ENCODE results near the gene PRICKLE2.

Gene PRICKLE2

DNA sequence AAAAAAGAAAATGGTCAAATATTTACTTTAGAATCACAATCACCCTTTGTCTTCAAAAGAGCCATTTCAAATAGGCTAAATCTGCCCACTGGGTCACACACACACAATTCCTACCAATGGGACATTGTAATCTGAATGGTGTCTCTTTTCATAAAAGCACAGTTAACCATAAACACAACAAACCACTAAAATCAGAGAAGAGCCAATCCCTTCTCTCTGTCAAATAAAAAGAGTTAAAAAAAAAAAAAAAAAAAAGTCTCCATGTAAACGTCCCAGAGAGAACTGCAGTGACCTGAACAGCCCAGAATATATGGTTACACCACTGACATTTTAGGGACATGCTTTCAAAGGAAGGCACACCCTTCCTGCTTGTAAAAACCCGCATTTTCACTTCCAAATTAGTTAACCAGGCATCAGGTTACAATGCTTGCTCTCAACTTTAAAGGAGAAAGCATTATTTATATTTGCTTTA, 63.7 kb downstream of the PRICKLE2 start:
- POLR2A ChIA-PET = no interaction called here
- H3K9me3 ChIP-seq (ENCODE audit: control insufficient read depth, insufficient read depth, low read depth, low read length) = no peaks in the 10 kb centered on the region
- H3K4me3 ChIP-seq (ENCODE audit: low read depth, low read length) = no peak overlapping the region
- H3K27ac ChIP-seq (ENCODE audit: extremely low read depth, low read depth, low read length) = peak overlapping the region; percentile 39; the same call in 1 of the 2 replicates
- H3K36me3 ChIP-seq (ENCODE audit: control insufficient read depth in 2 of 2, insufficient read depth in 1 of 2, low read length in 2 of 2) = peaks cover 0 to 12% of the 10 kb centered on the region in 2 experiments; a peak in 1 of 3 replicates
- H3K4me1 ChIP-seq (ENCODE audit: control insufficient read depth, insufficient read depth, low read length) = peaks cover 29% of the 10 kb centered on the region
- CTCF ChIA-PET = interaction anchor here (0.7 to 1.0 kb wide), 3 partner anchors 12 to 302 kb away, joined by 3 read pairs; no protein-coding TSS in a partner anchor
- peak; percentile 82 for TF ChIP-seq OSR2 (tag by site-specific recombination; IDR thresholded peaks at IDR 0.05)
- TF ChIP-seq OVOL3 (tag by site-specific recombination; IDR thresholded peaks at IDR 0.05) = peak; percentile 67
- no peak for TF ChIP-seq GLI4 (tag by site-specific recombination; IDR thresholded peaks at IDR 0.05)
- TF ChIP-seq ZNF335 (tag by site-specific recombination; conservative IDR thresholded peaks at IDR 0.05) = 0 out of 2 replicates have a peak, but pooled peaks have one; percentile 11
- peak; percentile 75 for TF ChIP-seq WT1 (tag by site-specific recombination; IDR thresholded peaks at IDR 0.05)
- TF ChIP-seq PRDM4 (tag by site-specific recombination; IDR thresholded peaks at IDR 0.05) = peak; percentile 61; the same call in 1 of the 2 replicates
- TF ChIP-seq GFI1B (tag by site-specific recombination; IDR thresholded peaks at IDR 0.05) = peak; percentile 62; the same call in 1 of the 2 replicates
- peak; percentile 64; the same call in 1 of the 2 replicates for TF ChIP-seq BCL11A (tag by site-specific recombination; IDR thresholded peaks at IDR 0.05; ENCODE audit: low read depth)
- TF ChIP-seq, protein P1, sequence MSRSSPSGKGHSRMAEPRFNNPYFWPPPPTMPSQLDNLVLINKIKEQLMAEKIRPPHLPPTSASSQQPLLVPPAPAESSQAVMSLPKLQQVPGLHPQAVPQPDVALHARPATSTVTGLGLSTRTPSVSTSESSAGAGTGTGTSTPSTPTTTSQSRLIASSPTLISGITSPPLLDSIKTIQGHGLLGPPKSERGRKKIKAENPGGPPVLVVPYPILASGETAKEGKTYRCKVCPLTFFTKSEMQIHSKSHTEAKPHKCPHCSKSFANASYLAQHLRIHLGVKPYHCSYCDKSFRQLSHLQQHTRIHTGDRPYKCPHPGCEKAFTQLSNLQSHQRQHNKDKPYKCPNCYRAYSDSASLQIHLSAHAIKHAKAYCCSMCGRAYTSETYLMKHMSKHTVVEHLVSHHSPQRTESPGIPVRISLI (tag by site-specific recombination; IDR thresholded peaks at IDR 0.05) = peak; percentile 93
- TF ChIP-seq INSM2 (tag by site-specific recombination; IDR thresholded peaks at IDR 0.05) = peak; percentile 84
- peak; percentile 86 for TF ChIP-seq IKZF3 (tag by site-specific recombination; IDR thresholded peaks at IDR 0.05)
- TF ChIP-seq ZNF518A (tag by site-specific recombination; conservative IDR thresholded peaks at IDR 0.05; ENCODE audit: low read depth) = 0 out of 2 replicates have a peak, but pooled peaks have one; percentile 26
- peak; percentile 18; the same call in 1 of the 2 replicates for TF ChIP-seq ZSCAN30 (tag by site-specific recombination; IDR thresholded peaks at IDR 0.05)
- peak; percentile 59 for TF ChIP-seq ZNF629 (tag by site-specific recombination; IDR thresholded peaks at IDR 0.05)
- no peak for TF ChIP-seq HOXC10 (CRISPR knock-in tag; IDR thresholded peaks at IDR 0.05)
- TF ChIP-seq, protein P2, sequence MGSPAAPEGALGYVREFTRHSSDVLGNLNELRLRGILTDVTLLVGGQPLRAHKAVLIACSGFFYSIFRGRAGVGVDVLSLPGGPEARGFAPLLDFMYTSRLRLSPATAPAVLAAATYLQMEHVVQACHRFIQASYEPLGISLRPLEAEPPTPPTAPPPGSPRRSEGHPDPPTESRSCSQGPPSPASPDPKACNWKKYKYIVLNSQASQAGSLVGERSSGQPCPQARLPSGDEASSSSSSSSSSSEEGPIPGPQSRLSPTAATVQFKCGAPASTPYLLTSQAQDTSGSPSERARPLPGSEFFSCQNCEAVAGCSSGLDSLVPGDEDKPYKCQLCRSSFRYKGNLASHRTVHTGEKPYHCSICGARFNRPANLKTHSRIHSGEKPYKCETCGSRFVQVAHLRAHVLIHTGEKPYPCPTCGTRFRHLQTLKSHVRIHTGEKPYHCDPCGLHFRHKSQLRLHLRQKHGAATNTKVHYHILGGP (tag by site-specific recombination; IDR thresholded peaks at IDR 0.05) = peak; percentile 49; the same call in 1 of the 2 replicates
- TF ChIP-seq, protein P3, sequence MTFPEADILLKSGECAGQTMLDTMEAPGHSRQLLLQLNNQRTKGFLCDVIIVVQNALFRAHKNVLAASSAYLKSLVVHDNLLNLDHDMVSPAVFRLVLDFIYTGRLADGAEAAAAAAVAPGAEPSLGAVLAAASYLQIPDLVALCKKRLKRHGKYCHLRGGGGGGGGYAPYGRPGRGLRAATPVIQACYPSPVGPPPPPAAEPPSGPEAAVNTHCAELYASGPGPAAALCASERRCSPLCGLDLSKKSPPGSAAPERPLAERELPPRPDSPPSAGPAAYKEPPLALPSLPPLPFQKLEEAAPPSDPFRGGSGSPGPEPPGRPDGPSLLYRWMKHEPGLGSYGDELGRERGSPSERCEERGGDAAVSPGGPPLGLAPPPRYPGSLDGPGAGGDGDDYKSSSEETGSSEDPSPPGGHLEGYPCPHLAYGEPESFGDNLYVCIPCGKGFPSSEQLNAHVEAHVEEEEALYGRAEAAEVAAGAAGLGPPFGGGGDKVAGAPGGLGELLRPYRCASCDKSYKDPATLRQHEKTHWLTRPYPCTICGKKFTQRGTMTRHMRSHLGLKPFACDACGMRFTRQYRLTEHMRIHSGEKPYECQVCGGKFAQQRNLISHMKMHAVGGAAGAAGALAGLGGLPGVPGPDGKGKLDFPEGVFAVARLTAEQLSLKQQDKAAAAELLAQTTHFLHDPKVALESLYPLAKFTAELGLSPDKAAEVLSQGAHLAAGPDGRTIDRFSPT (tag by site-specific recombination; IDR thresholded peaks at IDR 0.05) = peak; percentile 56
- TF ChIP-seq, protein P4, sequence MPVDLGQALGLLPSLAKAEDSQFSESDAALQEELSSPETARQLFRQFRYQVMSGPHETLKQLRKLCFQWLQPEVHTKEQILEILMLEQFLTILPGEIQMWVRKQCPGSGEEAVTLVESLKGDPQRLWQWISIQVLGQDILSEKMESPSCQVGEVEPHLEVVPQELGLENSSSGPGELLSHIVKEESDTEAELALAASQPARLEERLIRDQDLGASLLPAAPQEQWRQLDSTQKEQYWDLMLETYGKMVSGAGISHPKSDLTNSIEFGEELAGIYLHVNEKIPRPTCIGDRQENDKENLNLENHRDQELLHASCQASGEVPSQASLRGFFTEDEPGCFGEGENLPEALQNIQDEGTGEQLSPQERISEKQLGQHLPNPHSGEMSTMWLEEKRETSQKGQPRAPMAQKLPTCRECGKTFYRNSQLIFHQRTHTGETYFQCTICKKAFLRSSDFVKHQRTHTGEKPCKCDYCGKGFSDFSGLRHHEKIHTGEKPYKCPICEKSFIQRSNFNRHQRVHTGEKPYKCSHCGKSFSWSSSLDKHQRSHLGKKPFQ (tag by site-specific recombination; IDR thresholded peaks at IDR 0.05) = peak; percentile 94
- TF ChIP-seq ZBTB7A (tag by site-specific recombination; IDR thresholded peaks at IDR 0.05; ENCODE audit: low read depth) = no peak
- 0 out of 2 replicates have a peak, but pooled peaks have one; percentile 42 for TF ChIP-seq KLF7 (tag by site-specific recombination; IDR thresholded peaks at IDR 0.05; ENCODE audit: borderline replicate concordance)
- TF ChIP-seq ZBTB21 (tag by site-specific recombination; IDR thresholded peaks at IDR 0.05) = no peak
- TF ChIP-seq ZNF341 (tag by site-specific recombination; IDR thresholded peaks at IDR 0.05; ENCODE audit: low read depth) = peak; percentile 45; the same call in 1 of the 2 replicates

Measured in HEK293 (cell line).